Measurements from ENCODE around the gene DLG4.

Gene DLG4

GRCh38 chr17:7138800-7139381 is 80.7 kb downstream of the DLG4 start:
- H3K4me2 ChIP-seq (ENCODE audit: low read depth, low read length, poor library complexity, severe bottlenecking) = no peak overlapping the region
- H4K20me1 ChIP-seq (ENCODE audit: insufficient read depth, low read length, poor library complexity, severe bottlenecking) = no peaks in the 10 kb centered on the region
- no peaks in the 10 kb centered on the region for H3K9me3 ChIP-seq (ENCODE audit: insufficient read depth, low read depth, low read length)
- no peaks in the 10 kb centered on the region for H3K27me3 ChIP-seq (ENCODE audit: insufficient read depth, low read length, poor library complexity, severe bottlenecking)
- H3K79me2 ChIP-seq (ENCODE audit: insufficient read depth, low read length) = no peaks in the 10 kb centered on the region
- H3K4me3 ChIP-seq (ENCODE audit: low read length, poor library complexity, severe bottlenecking) = no peak overlapping the region
- H3K36me3 ChIP-seq (ENCODE audit: insufficient read depth, low read length) = no peaks in the 10 kb centered on the region
- H3K9me2 ChIP-seq (replicated peaks; ENCODE audit: low read depth, low read length) = no peaks in the 10 kb centered on the region
- no peaks in the 10 kb centered on the region for H3F3A ChIP-seq (ENCODE audit: low read depth)
- no peak overlapping the region for H3K9ac ChIP-seq (ENCODE audit: low read depth, low read length, poor library complexity, severe bottlenecking)
- H2AFZ ChIP-seq (ENCODE audit: low read length) = peak overlapping the region; percentile 41; the same call in 1 of the 2 replicates
- no peaks in the 10 kb centered on the region for H3K4me1 ChIP-seq (ENCODE audit: insufficient read depth, low read length, poor library complexity, severe bottlenecking)
- TF ChIP-seq CTCF (conservative IDR thresholded peaks at IDR 0.05; ENCODE audit: low read length) (no peak), EZH2phosphoT487 (IDR thresholded peaks at IDR 0.05; ENCODE audit: borderline replicate concordance) (no peak)

GRCh38 chr17:7137171-7137943 is 82.3 kb downstream of the DLG4 start:
- H3F3A ChIP-seq (ENCODE audit: low read depth) = no peaks in the 10 kb centered on the region
- no peaks in the 10 kb centered on the region for H4K20me1 ChIP-seq (ENCODE audit: insufficient read depth, low read length, poor library complexity, severe bottlenecking)
- no peaks in the 10 kb centered on the region for H3K9me2 ChIP-seq (replicated peaks; ENCODE audit: low read depth, low read length)
- H3K9me3 ChIP-seq (ENCODE audit: insufficient read depth, low read depth, low read length) = no peaks in the 10 kb centered on the region
- H3K4me2 ChIP-seq (ENCODE audit: low read depth, low read length, poor library complexity, severe bottlenecking) = no peak overlapping the region
- no peak overlapping the region for H3K9ac ChIP-seq (ENCODE audit: low read depth, low read length, poor library complexity, severe bottlenecking)
- H3K79me2 ChIP-seq (ENCODE audit: insufficient read depth, low read length) = no peaks in the 10 kb centered on the region
- TF ChIP-seq EZH2phosphoT487 (IDR thresholded peaks at IDR 0.05; ENCODE audit: borderline replicate concordance) = no peak
- no peak for TF ChIP-seq CTCF (conservative IDR thresholded peaks at IDR 0.05; ENCODE audit: low read length)
- no peak overlapping the region for H2AFZ ChIP-seq (ENCODE audit: low read length)
- no peak overlapping the region for H3K4me3 ChIP-seq (ENCODE audit: low read length, poor library complexity, severe bottlenecking)
- H3K27me3 ChIP-seq (ENCODE audit: insufficient read depth, low read length, poor library complexity, severe bottlenecking) = no peaks in the 10 kb centered on the region
- no peaks in the 10 kb centered on the region for H3K4me1 ChIP-seq (ENCODE audit: insufficient read depth, low read length, poor library complexity, severe bottlenecking)
- H3K36me3 ChIP-seq (ENCODE audit: insufficient read depth, low read length) = no peaks in the 10 kb centered on the region

All from Loucy (cell line).